ENCODE data around the gene ADAM33. TPM values are rescaled to one million over a fixed set of nuclear protein-coding genes. Genes with fewer than 3 reads are reported as not detected.

ADAM33 gene
- total and polyA plus RNA-seq, 2 of the 13 experiments (the other 11 are each of a cell fraction or from before 2014, with no cell fraction given), result not detected

- Histone ChIP-seq H3K4me1 (ENCODE audit: insufficient read depth, low read length) (peaks cover 12% of the 10 kb centered on the region), H3K9ac (ENCODE audit: insufficient read depth, low read depth, low read length) (no peak overlapping the region), H3K4me2 (ENCODE audit: low read depth, low read length) (no peak overlapping the region), H3K4me3 (replicated peaks in 1 of 3; ENCODE audit: insufficient read depth in 1 of 3, low read depth in 2 of 3, low read length in 3 of 3) (no peak overlapping the region), H2AFZ (ENCODE audit: low read length) (no peak overlapping the region), H3K27me3 (ENCODE audit: control insufficient read depth in 1 of 2, insufficient read depth in 2 of 2, low read length in 2 of 2) (peaks cover 24 to 67% of the 10 kb centered on the region in 2 experiments; a peak in 3 of 5 replicates), H3K36me3 (replicated peaks in 1 of 2; ENCODE audit: control insufficient read depth in 1 of 2, insufficient read depth in 2 of 2, low read length in 2 of 2) (no peaks in the 10 kb centered on the region), H3K9me3 (ENCODE audit: low read length) (peaks cover 5% of the 10 kb centered on the region; the same call in 1 of the 2 replicates), H3K79me2 (ENCODE audit: insufficient read depth, low read length) (no peaks in the 10 kb centered on the region), H3K27ac (ENCODE audit: extremely low read length, insufficient read depth, low read length) (no peak overlapping the region), H4K20me1 (ENCODE audit: insufficient read depth, low read length) (no peaks in the 10 kb centered on the region; the same call in 1 of the 2 replicates)
- in situ Hi-C loops (cut with HindIII; ENCODE audit: extremely low pct_ligation_motif_present, low pct_unique_long_range_greater_than_20kb) (no loop called here), intact Hi-C loops (cut with micrococcal nuclease; ENCODE audit: unreplicated experiment) (no loop called here)
- 18% methylated on average over 1 of the region's 1 CpG for WGBS (ENCODE audit: low lambda C conversion rate)
- ChIA-PET CTCF (ENCODE audit: low intra/inter-chr PET ratio, low total read pairs) (interaction anchor here (1.1 kb wide), 1 partner anchor 20 kb away, joined by 4 read pairs; no protein-coding TSS in a partner anchor), POLR2A (no interaction called here)
- FAIRE-seq, result no peak
- no TSS peak for BruUV-seq (replicated peaks)
- no peak for ATAC-seq
- 0 out of 2 replicates have a peak, but pooled peaks have one; percentile 14 for TF ChIP-seq RAD21 (CRISPR knock-in tag; IDR thresholded peaks at IDR 0.05)
- TF ChIP-seq CTCF (CRISPR knock-in tag; IDR thresholded peaks at IDR 0.05), result peak; percentile 49
- TF ChIP-seq STAG1 (CRISPR knock-in tag; IDR thresholded peaks at IDR 0.05), result peak; percentile 37; the same call in 1 of the 2 replicates
- TF ChIP-seq ZNF597 (CRISPR knock-in tag; IDR thresholded peaks at IDR 0.05), result no peak
- TF ChIP-seq GFI1 (CRISPR knock-in tag; IDR thresholded peaks at IDR 0.05; ENCODE audit: borderline replicate concordance), result no peak
- 0 out of 2 replicates have a peak, but pooled peaks have one; percentile 2 for TF ChIP-seq ZNF263 (CRISPR knock-in tag; IDR thresholded peaks at IDR 0.05)
- TF ChIP-seq ZBTB43 (CRISPR knock-in tag; conservative IDR thresholded peaks at IDR 0.05), result no peak
- DNase-seq (ENCODE audit: low spot score), result no peak
Observed at GRCh38 chr20:3696200-3696599, 14.4 kb upstream of the ADAM33 start.
